Loucy (cell line): ENCODE data around the gene PLCL2.

Source experiments
- EZH2phosphoT487 ChIP-seq: fragments of 200-600 bp; IDR thresholded peaks from 2 replicates; pipeline ENCODE4 v1.6.1; 2018; ENCODE audit warnings: antibody characterized with exemption, mild to moderate bottlenecking, moderate library complexity, borderline replicate concordance
- TF ChIP-seq, protein P1 (sequence below): fragments of 200-600 bp; sonication (generic); conservative IDR thresholded peaks from 2 replicates; pipeline ENCODE4 v1.5.1; 2014; ENCODE audit warnings: mild to moderate bottlenecking, antibody characterized with exemption, low read length

DNA sequence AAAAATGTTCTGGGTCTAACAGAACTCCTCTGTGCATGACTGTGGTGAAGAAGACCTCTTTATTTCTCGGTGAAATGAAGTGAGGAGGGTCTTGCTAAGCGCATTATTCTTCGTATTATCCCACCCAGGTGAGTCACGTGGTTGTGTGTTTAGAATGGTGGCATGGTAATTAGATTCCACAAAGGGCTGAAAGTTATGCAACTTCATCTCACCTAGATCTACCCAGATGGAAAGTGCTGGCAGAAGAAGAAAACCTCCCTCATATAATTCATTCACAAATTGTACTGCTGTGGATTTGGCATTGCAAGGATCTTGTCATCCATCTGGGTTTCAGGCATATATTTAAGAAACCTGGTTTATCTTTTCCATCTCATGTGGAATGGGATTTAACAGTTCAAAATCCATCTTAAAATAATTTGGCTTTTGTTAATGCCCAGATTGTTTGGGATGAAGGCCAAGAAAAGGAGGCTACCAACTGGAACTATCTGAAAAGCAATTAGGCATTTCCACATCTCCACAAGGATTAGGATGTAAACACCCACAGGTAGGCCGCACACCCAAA, 175.3 kb downstream of the PLCL2 start:
- TF ChIP-seq, protein P1, sequence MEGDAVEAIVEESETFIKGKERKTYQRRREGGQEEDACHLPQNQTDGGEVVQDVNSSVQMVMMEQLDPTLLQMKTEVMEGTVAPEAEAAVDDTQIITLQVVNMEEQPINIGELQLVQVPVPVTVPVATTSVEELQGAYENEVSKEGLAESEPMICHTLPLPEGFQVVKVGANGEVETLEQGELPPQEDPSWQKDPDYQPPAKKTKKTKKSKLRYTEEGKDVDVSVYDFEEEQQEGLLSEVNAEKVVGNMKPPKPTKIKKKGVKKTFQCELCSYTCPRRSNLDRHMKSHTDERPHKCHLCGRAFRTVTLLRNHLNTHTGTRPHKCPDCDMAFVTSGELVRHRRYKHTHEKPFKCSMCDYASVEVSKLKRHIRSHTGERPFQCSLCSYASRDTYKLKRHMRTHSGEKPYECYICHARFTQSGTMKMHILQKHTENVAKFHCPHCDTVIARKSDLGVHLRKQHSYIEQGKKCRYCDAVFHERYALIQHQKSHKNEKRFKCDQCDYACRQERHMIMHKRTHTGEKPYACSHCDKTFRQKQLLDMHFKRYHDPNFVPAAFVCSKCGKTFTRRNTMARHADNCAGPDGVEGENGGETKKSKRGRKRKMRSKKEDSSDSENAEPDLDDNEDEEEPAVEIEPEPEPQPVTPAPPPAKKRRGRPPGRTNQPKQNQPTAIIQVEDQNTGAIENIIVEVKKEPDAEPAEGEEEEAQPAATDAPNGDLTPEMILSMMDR: no peak
- TF ChIP-seq EZH2phosphoT487: no peak
